ENCODE data around the gene GABPB2.

The GABPB2 gene

GRCh38 chr1:151133018-151133806, 62.7 kb downstream of the GABPB2 start:
- peak; percentile 69 for DNase-seq (ENCODE audit: low spot score)

- no peak for DNase-seq (ENCODE audit: low spot score)
These were observed 63.8 kb downstream of the GABPB2 start for GRCh38 chr1:151134396-151134795.

- no peak for DNase-seq (ENCODE audit: low spot score)
These were observed 64.4 kb downstream of the GABPB2 start for GRCh38 chr1:151134991-151135390.

- no peak for DNase-seq (ENCODE audit: low spot score)
These were observed 65.1 kb downstream of the GABPB2 start for GRCh38 chr1:151135433-151136385.

- no peak for DNase-seq (ENCODE audit: low spot score)
These were observed 67.2 kb downstream of the GABPB2 start for GRCh38 chr1:151137789-151138188.

- no peak for DNase-seq (ENCODE audit: low spot score)
These were observed 72.0 kb downstream of the GABPB2 start for GRCh38 chr1:151142411-151143056.

GRCh38 chr1:151143057-151143435, 72.5 kb downstream of the GABPB2 start:
- no peak for DNase-seq (ENCODE audit: low spot score)

- DNase-seq (ENCODE audit: low spot score): no peak
These were observed 73.4 kb downstream of the GABPB2 start for GRCh38 chr1:151143986-151144385.

- no peak for DNase-seq (ENCODE audit: low spot score)
These were observed 74.1 kb downstream of the GABPB2 start for GRCh38 chr1:151144474-151145303.

- DNase-seq (ENCODE audit: low spot score): peak; percentile 64
These were observed 74.9 kb downstream of the GABPB2 start for GRCh38 chr1:151145304-151146071.

- peak; percentile 55 for DNase-seq (ENCODE audit: low spot score)
These were observed 75.5 kb downstream of the GABPB2 start for GRCh38 chr1:151146072-151146411.

- DNase-seq (ENCODE audit: low spot score): peak; percentile 95
These were observed 76.0 kb downstream of the GABPB2 start, which contains the start of gene SEMA6C for GRCh38 chr1:151146412-151147131. SEMA6C (minus strand) TSS chr1:151146631; CDS start chr1:151142621, 4,010 bp downstream.

GRCh38 chr1:151147132-151147503, 76.6 kb downstream of the GABPB2 start:
- DNase-seq (ENCODE audit: low spot score): no peak

GRCh38 chr1:151147665-151148064, 77.1 kb downstream of the GABPB2 start:
- DNase-seq (ENCODE audit: low spot score): no peak

GRCh38 chr1:151156515-151156819, 85.9 kb downstream of the GABPB2 start, which contains the start of gene TNFAIP8L2:
TNFAIP8L2 (plus strand) TSS chr1:151156649; CDS start chr1:151158698, 2,049 bp downstream.
- DNase-seq (ENCODE audit: low spot score): no peak

- no peak for DNase-seq (ENCODE audit: low spot score)
These were observed 86.5 kb downstream of the GABPB2 start for GRCh38 chr1:151157067-151157531.

- no peak for DNase-seq (ENCODE audit: low spot score)
These were observed 87.8 kb downstream of the GABPB2 start for GRCh38 chr1:151158326-151158725.

- DNase-seq (ENCODE audit: low spot score): no peak
These were observed 88.2 kb downstream of the GABPB2 start for GRCh38 chr1:151158751-151159251.

- DNase-seq (ENCODE audit: low spot score): no peak
These were observed 88.8 kb downstream of the GABPB2 start for GRCh38 chr1:151159373-151159772.

- no peak for DNase-seq (ENCODE audit: low spot score)
These were observed 94.2 kb downstream of the GABPB2 start for GRCh38 chr1:151164732-151165280.
